Activated CD8-positive, alpha-beta memory T cell treated with anti-CD3 and anti-CD28 coated beads, Interleukin-2, amount 50 U/mL, for 4 hours (primary cell): ENCODE data around the gene CRY1.

Experiments used
- DNase-seq: peaks from one replicate; pipeline ENCODE4 v3.0.0-alpha.2; 2020

The CRY1 gene

GRCh38 chr12:106956048-106956578, 137.2 kb downstream of the CRY1 start:
- DNase-seq, result peak; percentile 49

- DNase-seq, result peak; percentile 94
Measured at GRCh38 chr12:106955377-106956047, 137.8 kb downstream of the CRY1 start, which contains the start of gene TMEM263. Gene TMEM263 (plus strand): TSS chr12:106955907. CDS start chr12:106967117, 11,210 bp downstream.

- DNase-seq, result peak; percentile 22
Measured at GRCh38 chr12:106954462-106955376, 138.6 kb downstream of the CRY1 start.

- DNase-seq, result no peak
Measured at GRCh38 chr12:106953352-106954250, 139.7 kb downstream of the CRY1 start.

- DNase-seq, result no peak
Measured at GRCh38 chr12:106950591-106950990, 142.8 kb downstream of the CRY1 start.

GRCh38 chr12:106947461-106947860, 145.9 kb downstream of the CRY1 start:
- no peak for DNase-seq

GRCh38 chr12:106945261-106945851, 148.0 kb downstream of the CRY1 start:
- DNase-seq, result no peak

- DNase-seq, result no peak
Measured at GRCh38 chr12:106942775-106943174, 150.6 kb downstream of the CRY1 start.

GRCh38 chr12:106941481-106942156, 151.7 kb downstream of the CRY1 start:
- no peak for DNase-seq
